Memory B cell (primary cell): ENCODE data around the gene BRD1.
"Not testable (repeated sequence)": the region's sequence is repeated elsewhere in the genome, so short reads cannot be mapped to it uniquely, and the experiment has no call there.

Experiments used
- ATAC-seq: fragments of 150-1000 bp; cut with Tn5 transposase; 2 replicates; pipeline ENCODE4 v1.10.0; 2021; ENCODE audit warnings: low read depth, mild to moderate bottlenecking, moderate library complexity
- DNase-seq, 2 donors: peaks; one replicate each; pipeline ENCODE4 v3.0.0; 2022; ENCODE audit warnings: low spot score in 2 of 2
- H3K27ac Mint-ChIP-seq: one replicate; pipeline ENCODE4 v1.8.0; 2022; ENCODE audit warnings: mild to moderate bottlenecking, moderate library complexity, mixed read lengths
- H3K27me3 Mint-ChIP-seq: one replicate; pipeline ENCODE4 v1.8.0; 2022; ENCODE audit warnings: mixed read lengths
- H3K36me3 Mint-ChIP-seq: one replicate; pipeline ENCODE4 v1.8.0; 2022; ENCODE audit warnings: mild to moderate bottlenecking, mixed read lengths
- H3K4me1 Mint-ChIP-seq: one replicate; pipeline ENCODE4 v1.8.0; 2022; ENCODE audit warnings: mixed read lengths
- H3K4me3 Mint-ChIP-seq: one replicate; pipeline ENCODE4 v1.8.0; 2022; ENCODE audit warnings: mild to moderate bottlenecking, moderate library complexity, mixed read lengths
- H3K9me3 Mint-ChIP-seq: one replicate; pipeline ENCODE4 v1.8.0; 2022; ENCODE audit warnings: mixed read lengths

The BRD1 gene

GRCh38 chr22:49783036-49783746, 44.5 kb downstream of the BRD1 start:
- Mint-ChIP-seq H3K27ac (no peak overlapping the region), H3K9me3 (no peaks in the 10 kb centered on the region), H3K4me1 (peaks cover 5% of the 10 kb centered on the region), H3K4me3 (no peak overlapping the region), H3K27me3 (no peaks in the 10 kb centered on the region), H3K36me3 (peaks cover 12% of the 10 kb centered on the region)
- DNase-seq (no peak), ATAC-seq (no peak)

GRCh38 chr22:49781886-49782285, 45.8 kb downstream of the BRD1 start:
- H3K4me3 Mint-ChIP-seq, H3K27me3 Mint-ChIP-seq, H3K9me3 Mint-ChIP-seq, H3K27ac Mint-ChIP-seq, H3K4me1 Mint-ChIP-seq, ATAC-seq, DNase-seq, H3K36me3 Mint-ChIP-seq: not testable (repeated sequence)

GRCh38 chr22:49781289-49781782, 46.3 kb downstream of the BRD1 start:
- ATAC-seq = no peak
- Mint-ChIP-seq H3K27me3 (no peaks in the 10 kb centered on the region), H3K4me3 (no peak overlapping the region), H3K9me3 (no peaks in the 10 kb centered on the region), H3K4me1 (peaks cover 5% of the 10 kb centered on the region), H3K27ac (no peak overlapping the region), H3K36me3 (peaks cover 10% of the 10 kb centered on the region)
- no peak for DNase-seq

GRCh38 chr22:49780698-49781288, 46.9 kb downstream of the BRD1 start:
- Mint-ChIP-seq H3K27ac (no peak overlapping the region), H3K9me3 (no peaks in the 10 kb centered on the region), H3K4me1 (peaks cover 5% of the 10 kb centered on the region), H3K36me3 (peaks cover 10% of the 10 kb centered on the region), H3K27me3 (no peaks in the 10 kb centered on the region), H3K4me3 (no peak overlapping the region)
- DNase-seq (no peak), ATAC-seq (no peak)

GRCh38 chr22:49779853-49780697, 47.6 kb downstream of the BRD1 start:
- H3K4me1 Mint-ChIP-seq = peaks cover 5% of the 10 kb centered on the region
- H3K27ac Mint-ChIP-seq = no peak overlapping the region
- H3K27me3 Mint-ChIP-seq = no peaks in the 10 kb centered on the region
- H3K4me3 Mint-ChIP-seq = no peak overlapping the region
- no peaks in the 10 kb centered on the region for H3K9me3 Mint-ChIP-seq
- peaks cover 10% of the 10 kb centered on the region for H3K36me3 Mint-ChIP-seq
- no peak for ATAC-seq
- no peak for DNase-seq

- Mint-ChIP-seq H3K4me3 (no peak overlapping the region), H3K27me3 (no peaks in the 10 kb centered on the region), H3K27ac (no peak overlapping the region), H3K36me3 (peaks cover 14% of the 10 kb centered on the region), H3K9me3 (no peaks in the 10 kb centered on the region), H3K4me1 (peaks cover 5% of the 10 kb centered on the region)
- no peak for ATAC-seq
- DNase-seq = no peak
Measured at GRCh38 chr22:49779211-49779610, 48.5 kb downstream of the BRD1 start.

- Mint-ChIP-seq H3K27me3 (no peaks in the 10 kb centered on the region), H3K36me3 (peaks cover 10% of the 10 kb centered on the region), H3K27ac (no peak overlapping the region), H3K4me1 (no peaks in the 10 kb centered on the region), H3K9me3 (no peaks in the 10 kb centered on the region), H3K4me3 (no peak overlapping the region)
- DNase-seq (no peak), ATAC-seq (no peak)
Measured at GRCh38 chr22:49777569-49778249, 50.0 kb downstream of the BRD1 start.

GRCh38 chr22:49776891-49777290, 50.8 kb downstream of the BRD1 start:
- no peak overlapping the region for H3K27ac Mint-ChIP-seq
- H3K9me3 Mint-ChIP-seq = no peaks in the 10 kb centered on the region
- no peaks in the 10 kb centered on the region for H3K4me1 Mint-ChIP-seq
- no peaks in the 10 kb centered on the region for H3K27me3 Mint-ChIP-seq
- no peak for DNase-seq
- peaks cover 11% of the 10 kb centered on the region for H3K36me3 Mint-ChIP-seq
- H3K4me3 Mint-ChIP-seq = no peak overlapping the region
- no peak for ATAC-seq

GRCh38 chr22:49775867-49776511, 51.7 kb downstream of the BRD1 start:
- DNase-seq = no peak
- no peak for ATAC-seq
- no peaks in the 10 kb centered on the region for H3K9me3 Mint-ChIP-seq
- no peak overlapping the region for H3K4me3 Mint-ChIP-seq
- no peak overlapping the region for H3K27ac Mint-ChIP-seq
- no peaks in the 10 kb centered on the region for H3K4me1 Mint-ChIP-seq
- H3K36me3 Mint-ChIP-seq = peaks cover 11% of the 10 kb centered on the region
- H3K27me3 Mint-ChIP-seq = no peaks in the 10 kb centered on the region

- DNase-seq (no peak), ATAC-seq (no peak)
- H3K27ac Mint-ChIP-seq = no peak overlapping the region
- H3K27me3 Mint-ChIP-seq = no peaks in the 10 kb centered on the region
- H3K4me3 Mint-ChIP-seq = no peak overlapping the region
- H3K36me3 Mint-ChIP-seq = peaks cover 11% of the 10 kb centered on the region
- no peaks in the 10 kb centered on the region for H3K9me3 Mint-ChIP-seq
- no peaks in the 10 kb centered on the region for H3K4me1 Mint-ChIP-seq
Measured at GRCh38 chr22:49775191-49775866, 52.3 kb downstream of the BRD1 start.

- Mint-ChIP-seq H3K27me3 (no peaks in the 10 kb centered on the region), H3K9me3 (no peaks in the 10 kb centered on the region), H3K27ac (no peak overlapping the region), H3K36me3 (peaks cover 11% of the 10 kb centered on the region), H3K4me3 (no peak overlapping the region), H3K4me1 (no peaks in the 10 kb centered on the region)
- no peak for DNase-seq
- no peak for ATAC-seq
Measured at GRCh38 chr22:49774499-49775151, 53.0 kb downstream of the BRD1 start.

GRCh38 chr22:49774046-49774445, 53.6 kb downstream of the BRD1 start:
- DNase-seq (no peak), ATAC-seq (no peak)
- H3K36me3 Mint-ChIP-seq = peaks cover 11% of the 10 kb centered on the region
- H3K9me3 Mint-ChIP-seq = no peaks in the 10 kb centered on the region
- H3K27ac Mint-ChIP-seq = no peak overlapping the region
- H3K4me1 Mint-ChIP-seq = no peaks in the 10 kb centered on the region
- no peak overlapping the region for H3K4me3 Mint-ChIP-seq
- no peaks in the 10 kb centered on the region for H3K27me3 Mint-ChIP-seq

- no peak for DNase-seq
- H3K27me3 Mint-ChIP-seq = no peaks in the 10 kb centered on the region
- H3K4me3 Mint-ChIP-seq = no peak overlapping the region
- H3K36me3 Mint-ChIP-seq = peaks cover 11% of the 10 kb centered on the region
- ATAC-seq = no peak
- no peaks in the 10 kb centered on the region for H3K4me1 Mint-ChIP-seq
- no peaks in the 10 kb centered on the region for H3K9me3 Mint-ChIP-seq
- H3K27ac Mint-ChIP-seq = no peak overlapping the region
Measured at GRCh38 chr22:49773531-49773930, 54.1 kb downstream of the BRD1 start.
